ENCODE results near the gene ARFRP1. TPM values are rescaled to one million over a fixed set of nuclear protein-coding genes. Genes with fewer than 3 reads are reported as not detected.

ARFRP1 gene
- total RNA-seq, 1 donor, result 21.7 TPM

GRCh38 chr20:63699466-63700198 lies 8.1 kb downstream of the ARFRP1 start:
- Histone ChIP-seq H3K36me3 (ENCODE audit: insufficient read depth, low read length) (peaks cover 5% of the 10 kb centered on the region), H3K4me3 (ENCODE audit: insufficient read depth, low read length) (no peak overlapping the region), H4K20me1 (ENCODE audit: insufficient read depth, low read length) (no peaks in the 10 kb centered on the region), H3K4me1 (ENCODE audit: insufficient read depth, low read length) (peaks cover 31% of the 10 kb centered on the region), H3K9me3 (ENCODE audit: low read depth, low read length) (no peaks in the 10 kb centered on the region), H3K27ac (ENCODE audit: low read depth, low read length) (peak overlapping the region; percentile 88), H3K27me3 (ENCODE audit: insufficient read depth, low read length) (no peaks in the 10 kb centered on the region), H3K4me2 (ENCODE audit: insufficient read depth, low read length) (peak overlapping the region; percentile 64), H3K79me2 (ENCODE audit: insufficient read depth, low read length) (peaks cover 9% of the 10 kb centered on the region), H2AFZ (ENCODE audit: low read length) (no peak overlapping the region)
- DNase-seq (ENCODE audit: insufficient read length, low spot score, missing footprints), result peak; percentile 93
- no peak for TF ChIP-seq CTCF (IDR thresholded peaks at IDR 0.05; ENCODE audit: extremely low read depth, low read depth, low read length)

- H3K36me3 ChIP-seq (ENCODE audit: insufficient read depth, low read length), result no peaks in the 10 kb centered on the region
Observed at GRCh38 chr20:63698739-63699465, 8.9 kb downstream of the ARFRP1 start.

GRCh38 chr20:63697868-63698545 lies 9.8 kb downstream of the ARFRP1 start:
- Histone ChIP-seq H3K79me2 (ENCODE audit: insufficient read depth, low read length) (peaks cover 2% of the 10 kb centered on the region), H3K36me3 (ENCODE audit: insufficient read depth, low read length) (no peaks in the 10 kb centered on the region), H3K27ac (ENCODE audit: low read depth, low read length) (peak overlapping the region; percentile 88)

More at GRCh38 chr20:63698739-63699465, 8.9 kb downstream of the ARFRP1 start:
- peak overlapping the region; percentile 64 for H3K4me2 ChIP-seq (ENCODE audit: insufficient read depth, low read length)
- no peak for TF ChIP-seq CTCF (IDR thresholded peaks at IDR 0.05; ENCODE audit: extremely low read depth, low read depth, low read length)
- H3K9me3 ChIP-seq (ENCODE audit: low read depth, low read length), result no peaks in the 10 kb centered on the region
- H3K79me2 ChIP-seq (ENCODE audit: insufficient read depth, low read length), result peaks cover 2% of the 10 kb centered on the region
- no peaks in the 10 kb centered on the region for H4K20me1 ChIP-seq (ENCODE audit: insufficient read depth, low read length)
- H3K27me3 ChIP-seq (ENCODE audit: insufficient read depth, low read length), result no peaks in the 10 kb centered on the region
- H2AFZ ChIP-seq (ENCODE audit: low read length), result no peak overlapping the region
- H3K4me1 ChIP-seq (ENCODE audit: insufficient read depth, low read length), result peaks cover 31% of the 10 kb centered on the region
- peak overlapping the region; percentile 46 for H3K4me3 ChIP-seq (ENCODE audit: insufficient read depth, low read length)
- peak overlapping the region; percentile 88 for H3K27ac ChIP-seq (ENCODE audit: low read depth, low read length)
- peak; percentile 100 for DNase-seq (ENCODE audit: insufficient read length, low spot score, missing footprints)

More at GRCh38 chr20:63697868-63698545, 9.8 kb downstream of the ARFRP1 start:
- peak; percentile 85 for DNase-seq (ENCODE audit: insufficient read length, low spot score, missing footprints)
- H3K4me1 ChIP-seq (ENCODE audit: insufficient read depth, low read length), result peaks cover 31% of the 10 kb centered on the region
- no peak overlapping the region for H3K4me2 ChIP-seq (ENCODE audit: insufficient read depth, low read length)
- no peaks in the 10 kb centered on the region for H3K9me3 ChIP-seq (ENCODE audit: low read depth, low read length)
- H3K4me3 ChIP-seq (ENCODE audit: insufficient read depth, low read length), result no peak overlapping the region
- no peak overlapping the region for H2AFZ ChIP-seq (ENCODE audit: low read length)
- no peaks in the 10 kb centered on the region for H3K27me3 ChIP-seq (ENCODE audit: insufficient read depth, low read length)
- no peaks in the 10 kb centered on the region for H4K20me1 ChIP-seq (ENCODE audit: insufficient read depth, low read length)
- no peak for TF ChIP-seq CTCF (IDR thresholded peaks at IDR 0.05; ENCODE audit: extremely low read depth, low read depth, low read length)
